Mesenteric fat pad (tissue), 1 donor: ENCODE results near the gene FHOD1. TPM values are rescaled to one million over a fixed set of nuclear protein-coding genes. Genes with fewer than 3 reads are reported as not detected.
A peak's percentile ranks its signal among the peaks of the same experiment; 100 is the strongest.

Experiments
- DNase-seq: peaks from one replicate; pipeline ENCODE4 v3.0.0-alpha.2; 2020; ENCODE audit warnings: low spot score
- long read RNA-seq: library from polyadenylated mRNA; unstranded; transcript quantifications from one replicate; pipeline ENCODE4 v2.0.0, GENCODE V29; 2020
- total RNA-seq: library from RNA; stranded (reverse); fragmentation: NEBNext Ultra II Directional; extraction: Animal tissue kit (Norgen Biotek cat#: 25700); gene quantifications from one replicate; pipeline ENCODE4 v1.2.1, GENCODE V29; 2021
- donor health status: DM: yes; HTN: yes; CAD: no.

The FHOD1 gene
- total RNA-seq: 36.6 TPM
- long read RNA-seq, partial matches to known transcripts: 14 of 23 reads
- long read RNA-seq, other reads (novel, unspliced or antisense): 7 of 23 reads

DNA sequence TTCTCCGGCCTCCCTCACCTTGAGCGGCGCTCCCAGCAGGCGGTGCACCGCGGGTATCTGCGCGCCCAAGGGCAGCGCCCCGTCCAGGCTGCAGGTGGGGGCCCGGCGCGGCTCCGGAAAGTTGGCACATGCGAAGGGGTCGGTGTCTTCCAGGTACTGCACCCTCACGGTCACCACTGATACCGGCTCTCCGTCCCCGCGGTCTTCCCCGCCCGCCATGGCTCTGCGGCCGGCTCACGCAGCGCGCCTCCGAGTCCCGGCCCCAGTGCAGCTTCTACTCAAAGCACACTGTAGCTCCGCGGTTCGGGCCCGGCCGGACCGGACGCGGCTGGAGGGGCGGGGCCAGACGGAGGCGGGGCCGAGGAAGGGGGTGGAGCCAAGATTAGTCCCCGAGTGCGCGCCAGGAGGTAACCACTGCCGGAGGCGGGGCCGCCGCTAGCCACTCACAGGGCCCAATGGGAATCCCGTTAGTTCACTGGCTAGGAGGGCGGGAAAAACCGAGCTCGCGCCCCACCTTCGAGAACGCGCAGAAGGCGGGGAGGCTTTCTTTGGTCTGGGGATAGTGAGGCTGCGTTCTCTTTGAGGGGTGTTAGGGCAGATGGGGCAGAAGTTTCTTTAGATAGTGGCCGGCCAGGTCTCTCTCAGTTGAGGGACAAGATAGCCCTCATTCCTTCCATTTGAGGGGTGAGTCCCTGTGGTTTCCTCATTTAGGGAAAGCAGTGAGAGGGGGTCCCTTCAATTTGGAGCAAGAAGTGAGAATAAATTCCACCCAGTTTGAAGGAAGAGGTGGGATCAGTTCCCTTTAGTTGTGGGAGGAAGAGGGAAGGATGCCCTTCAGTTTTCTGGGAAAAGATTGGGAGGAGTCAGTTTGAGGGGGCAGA, at the start of gene FHOD1:
Gene FHOD1 (minus strand): TSS at position 290 of the 881 bp plus-strand sequence. CDS start 71 bp downstream, at position 219.
- peak; percentile 99 for DNase-seq

DNA sequence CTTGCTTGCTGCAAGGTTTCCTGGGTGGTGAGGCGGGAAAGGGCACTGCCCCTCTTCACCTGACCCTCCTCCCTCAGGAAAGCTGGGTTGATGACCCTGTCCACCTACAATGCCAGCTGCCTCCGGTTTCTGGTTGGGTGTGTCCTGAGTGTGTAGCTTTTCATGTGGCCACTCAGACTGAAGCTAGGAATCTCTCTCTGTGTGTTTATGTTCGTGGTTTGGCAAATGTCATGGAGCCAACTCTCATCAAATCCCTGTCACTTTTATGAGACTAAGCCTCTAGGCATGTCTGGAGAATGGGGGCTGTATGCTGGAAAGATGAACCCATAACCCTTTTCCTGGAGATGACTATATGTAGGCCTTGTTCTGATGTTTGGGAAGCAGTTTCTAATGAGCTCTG, 49.1 kb upstream of the FHOD1 start:
- no peak for DNase-seq

DNA sequence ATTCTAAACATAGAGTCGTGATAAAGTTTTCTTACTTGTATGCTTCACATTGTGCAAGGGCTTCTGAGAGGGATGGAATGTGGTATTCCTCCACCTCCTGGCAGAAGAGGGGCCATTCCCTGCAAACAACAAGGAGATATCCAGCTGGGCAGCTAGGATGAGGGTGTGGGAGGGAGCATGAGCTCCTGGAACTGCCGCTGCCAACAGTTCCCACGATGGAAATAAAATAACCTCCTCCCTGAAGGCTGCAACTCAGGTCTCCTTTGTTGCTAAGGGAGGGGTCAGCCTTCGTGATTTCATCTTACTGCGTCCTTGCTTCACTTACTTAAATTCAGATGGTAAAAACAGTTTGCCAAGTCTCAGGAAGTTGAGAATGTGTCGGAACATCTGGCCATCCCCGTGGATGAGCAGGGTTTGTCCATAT, 47.7 kb upstream of the FHOD1 start:
- DNase-seq: no peak

DNA sequence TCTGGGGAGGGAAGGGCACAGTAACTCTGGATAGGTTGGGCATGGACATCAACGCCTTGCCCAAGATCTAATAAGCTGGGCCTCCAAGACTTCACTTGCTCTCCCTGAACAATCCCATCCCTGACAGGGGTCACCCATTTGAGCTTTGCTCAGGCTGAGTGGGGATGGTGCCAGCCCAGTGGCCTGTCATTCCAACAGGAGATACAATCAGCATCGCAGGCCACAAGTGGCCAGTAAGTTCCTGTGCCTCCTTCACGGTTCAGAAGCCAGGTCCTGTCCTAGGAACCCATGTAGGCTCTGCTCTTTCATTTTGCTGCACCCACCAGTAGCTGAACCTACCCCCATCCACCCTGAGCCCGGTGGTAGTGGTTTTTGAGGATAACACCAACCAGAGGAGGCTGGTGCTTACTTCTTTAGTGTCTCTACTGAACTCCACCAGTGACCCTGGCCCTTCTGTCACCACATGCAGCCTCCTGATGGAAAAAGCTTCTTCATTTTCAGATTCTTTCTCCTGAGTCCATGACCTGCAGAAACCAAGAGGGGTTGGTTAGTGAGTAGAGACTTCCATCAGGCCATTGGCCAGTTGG, 47.0 kb upstream of the FHOD1 start:
- no peak for DNase-seq

DNA sequence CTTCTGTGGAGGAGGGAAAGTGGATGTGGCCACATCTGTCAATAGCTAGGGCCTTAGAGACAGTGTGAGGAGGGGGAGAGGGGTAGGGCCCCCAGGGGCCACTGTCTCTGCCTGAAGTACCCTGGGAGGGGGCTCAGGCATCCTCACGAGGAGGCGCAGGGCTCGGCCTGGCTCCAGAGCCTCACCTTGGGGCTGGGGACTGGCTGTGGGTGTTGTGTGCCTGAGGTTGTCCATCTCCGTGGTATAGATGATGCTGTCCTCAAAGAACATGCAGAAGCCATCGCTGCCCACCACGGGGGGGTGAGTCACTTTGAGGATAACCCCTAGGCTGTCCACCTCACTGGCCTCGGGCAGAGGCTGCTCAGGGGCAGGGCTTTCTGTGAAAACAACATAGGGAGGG, 44.2 kb upstream of the FHOD1 start:
- no peak for DNase-seq

DNA sequence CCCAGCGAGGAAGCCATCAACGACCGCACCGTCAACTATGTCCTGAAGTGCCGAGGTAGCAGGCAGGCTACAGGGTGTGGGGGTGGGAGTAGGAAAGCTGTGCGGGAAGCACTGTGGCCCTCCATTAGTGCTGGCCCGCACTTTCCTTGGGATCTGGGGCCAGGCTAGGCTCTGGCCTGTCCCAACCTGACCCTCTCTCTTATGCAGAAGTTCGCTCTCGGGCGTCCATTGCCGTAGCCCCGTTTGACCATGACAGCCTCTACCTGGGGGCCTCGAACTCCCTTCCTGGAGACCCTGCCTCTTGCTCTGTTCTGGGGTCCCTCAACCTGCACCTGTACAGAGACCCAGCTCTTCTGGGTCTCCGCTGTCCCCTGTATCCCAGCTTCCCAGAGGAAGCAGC, 40.7 kb upstream of the FHOD1 start:
- DNase-seq: no peak

DNA sequence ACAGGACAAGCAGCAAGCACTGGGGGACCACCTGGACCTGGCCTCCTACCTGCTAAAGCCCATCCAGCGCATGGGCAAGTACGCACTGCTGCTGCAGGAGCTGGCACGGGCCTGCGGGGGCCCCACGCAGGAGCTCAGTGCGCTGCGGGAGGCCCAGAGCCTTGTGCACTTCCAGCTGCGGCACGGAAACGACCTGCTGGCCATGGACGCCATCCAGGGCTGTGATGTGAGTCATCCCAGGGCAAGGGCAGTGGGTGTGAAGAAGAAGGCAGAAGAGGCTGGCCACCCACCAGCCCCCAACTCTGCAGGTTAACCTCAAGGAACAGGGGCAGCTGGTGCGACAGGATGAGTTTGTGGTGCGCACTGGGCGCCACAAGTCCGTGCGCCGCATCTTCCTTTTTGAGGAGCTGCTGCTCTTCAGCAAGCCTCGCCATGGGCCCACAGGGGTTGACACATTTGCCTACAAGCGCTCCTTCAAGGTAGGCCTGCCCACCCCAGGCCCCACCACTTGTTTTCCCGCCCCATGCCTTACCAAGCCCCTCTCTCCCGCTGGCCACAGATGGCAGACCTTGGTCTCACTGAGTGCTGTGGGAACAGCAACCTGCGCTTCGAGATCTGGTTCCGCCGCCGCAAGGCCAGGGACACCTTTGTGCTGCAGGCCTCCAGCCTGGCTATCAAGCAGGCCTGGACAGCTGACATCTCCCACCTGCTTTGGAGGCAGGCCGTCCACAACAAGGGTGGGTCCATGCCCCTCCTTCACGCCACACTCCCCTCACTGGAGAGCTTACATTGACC, 39.4 kb upstream of the FHOD1 start:
- DNase-seq: no peak

DNA sequence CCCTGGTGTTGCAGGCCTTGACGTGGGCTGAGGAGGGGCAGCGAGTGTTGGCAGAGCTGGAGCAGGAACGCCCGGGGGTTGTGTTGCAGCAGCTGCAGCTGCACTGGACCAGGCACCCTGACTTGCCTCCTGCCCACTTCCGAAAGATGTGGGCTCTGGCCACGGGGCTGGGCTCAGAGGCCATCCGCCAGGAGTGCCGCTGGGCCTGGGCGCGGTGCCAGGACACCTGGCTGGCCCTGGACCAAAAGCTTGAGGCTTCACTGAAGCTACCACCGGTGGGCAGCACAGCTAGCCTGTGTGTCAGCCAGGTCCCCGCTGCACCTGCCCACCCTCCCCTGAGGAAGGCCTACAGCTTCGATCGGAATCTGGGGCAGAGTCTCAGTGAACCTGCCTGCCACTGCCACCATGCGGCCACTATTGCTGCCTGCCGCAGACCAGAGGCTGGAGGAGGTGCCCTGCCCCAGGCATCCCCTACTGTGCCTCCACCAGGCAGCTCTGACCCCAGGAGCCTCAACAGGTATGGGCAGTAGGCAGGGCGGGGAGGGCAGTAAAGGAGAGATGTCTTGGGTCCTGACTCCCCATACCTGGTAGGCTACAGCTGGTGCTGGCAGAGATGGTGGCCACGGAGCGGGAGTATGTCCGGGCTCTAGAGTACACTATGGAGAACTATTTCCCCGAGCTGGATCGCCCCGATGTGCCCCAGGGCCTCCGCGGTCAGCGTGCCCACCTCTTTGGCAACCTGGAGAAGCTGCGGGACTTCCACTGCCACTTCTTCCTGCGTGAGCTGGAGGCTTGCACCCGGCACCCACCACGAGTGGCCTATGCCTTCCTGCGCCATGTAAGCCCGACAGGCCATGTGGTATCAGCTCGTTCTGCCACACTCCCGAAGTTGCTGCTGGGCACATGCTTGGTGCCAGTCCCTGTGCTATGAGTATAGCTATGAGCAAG, 37.7 kb upstream of the FHOD1 start:
- no peak for DNase-seq

DNA sequence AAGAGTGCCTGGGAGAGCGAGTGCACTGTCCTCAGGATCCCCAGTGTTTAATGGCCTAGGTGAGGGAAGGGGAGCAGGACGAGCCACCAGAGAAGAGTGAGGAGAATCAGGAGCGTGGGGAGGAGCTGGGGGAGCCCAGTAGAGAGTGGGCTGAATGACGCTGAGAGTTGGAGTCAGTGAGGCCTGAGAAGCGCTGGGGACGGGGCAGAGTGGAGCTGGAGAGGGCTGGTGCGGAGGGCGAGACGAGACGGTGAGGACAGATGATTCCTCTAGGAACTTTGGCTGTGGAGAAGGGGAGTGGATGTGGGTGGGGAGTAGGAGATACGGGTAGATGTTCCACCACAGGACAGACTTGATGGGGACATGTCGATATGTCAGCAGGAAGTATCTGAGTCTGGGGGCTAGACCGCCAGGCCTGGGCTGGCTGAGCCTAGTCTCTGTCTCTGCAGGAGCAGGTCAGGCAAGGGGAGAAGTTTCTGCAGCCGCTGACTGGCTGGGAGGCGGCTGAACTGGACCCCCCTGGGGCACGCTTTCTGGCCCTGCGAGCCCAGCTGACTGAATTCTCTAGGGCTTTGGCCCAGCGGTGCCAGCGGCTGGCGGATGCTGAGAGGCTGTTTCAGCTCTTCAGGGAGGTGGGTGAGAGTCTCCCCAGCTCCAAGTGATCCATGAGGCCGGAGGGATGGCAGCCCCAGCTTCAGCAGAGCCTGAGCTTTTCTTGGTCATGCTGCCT, 36.7 kb upstream of the FHOD1 start:
- no peak for DNase-seq

DNA sequence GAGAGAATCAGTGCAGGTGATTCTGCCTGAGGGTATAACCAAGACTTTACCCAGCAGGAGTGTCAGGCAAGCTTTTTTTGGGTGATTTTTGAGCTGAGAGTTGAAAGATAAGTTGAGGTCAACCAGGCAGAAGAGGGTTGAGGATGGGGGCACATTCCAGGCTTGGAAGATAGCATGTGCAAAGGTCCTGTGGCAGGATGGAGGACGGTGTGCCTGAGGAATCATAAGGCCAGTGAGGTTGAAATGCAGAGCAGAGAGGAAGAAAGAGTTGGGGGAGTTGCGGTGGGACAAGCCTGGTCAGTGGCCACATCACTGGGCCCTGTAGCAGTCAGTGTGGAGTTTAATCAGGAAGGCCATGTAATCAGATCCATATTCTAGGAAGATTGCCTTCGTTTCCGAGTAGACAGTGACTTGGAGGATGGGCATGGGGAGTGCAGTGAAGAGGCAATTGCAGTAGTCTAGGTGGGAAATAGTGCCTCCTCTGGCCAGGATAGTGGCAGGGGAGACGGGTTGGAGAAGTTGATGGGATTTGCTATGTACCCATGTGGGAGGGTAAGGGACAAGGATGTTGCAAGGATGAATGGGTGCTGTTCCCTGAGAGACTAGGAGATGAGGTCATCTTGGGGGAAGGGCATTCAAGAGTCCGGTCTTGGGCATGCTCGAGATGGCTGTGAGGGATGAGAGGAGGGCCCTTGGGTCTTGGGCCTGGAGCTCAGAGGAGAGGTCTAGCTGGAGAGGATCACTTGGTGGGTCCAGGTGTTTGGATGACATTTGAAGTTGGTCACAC, 36.0 kb upstream of the FHOD1 start:
- DNase-seq: no peak

DNA sequence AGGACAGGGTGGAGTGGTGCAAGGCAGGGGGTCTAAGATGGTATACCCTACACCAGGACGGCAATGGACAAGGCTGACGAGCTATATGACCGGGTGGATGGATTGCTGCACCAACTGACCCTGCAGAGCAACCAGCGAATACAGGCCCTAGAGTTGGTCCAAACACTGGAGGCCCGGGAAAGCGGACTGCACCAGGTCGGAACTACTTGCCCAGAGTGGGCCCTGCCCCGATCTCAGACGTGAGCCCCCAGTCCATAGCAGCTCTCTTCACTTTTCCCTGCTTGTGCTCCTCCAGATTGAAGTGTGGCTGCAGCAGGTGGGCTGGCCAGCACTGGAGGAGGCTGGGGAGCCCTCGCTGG, 35.1 kb upstream of the FHOD1 start:
- DNase-seq: no peak

DNA sequence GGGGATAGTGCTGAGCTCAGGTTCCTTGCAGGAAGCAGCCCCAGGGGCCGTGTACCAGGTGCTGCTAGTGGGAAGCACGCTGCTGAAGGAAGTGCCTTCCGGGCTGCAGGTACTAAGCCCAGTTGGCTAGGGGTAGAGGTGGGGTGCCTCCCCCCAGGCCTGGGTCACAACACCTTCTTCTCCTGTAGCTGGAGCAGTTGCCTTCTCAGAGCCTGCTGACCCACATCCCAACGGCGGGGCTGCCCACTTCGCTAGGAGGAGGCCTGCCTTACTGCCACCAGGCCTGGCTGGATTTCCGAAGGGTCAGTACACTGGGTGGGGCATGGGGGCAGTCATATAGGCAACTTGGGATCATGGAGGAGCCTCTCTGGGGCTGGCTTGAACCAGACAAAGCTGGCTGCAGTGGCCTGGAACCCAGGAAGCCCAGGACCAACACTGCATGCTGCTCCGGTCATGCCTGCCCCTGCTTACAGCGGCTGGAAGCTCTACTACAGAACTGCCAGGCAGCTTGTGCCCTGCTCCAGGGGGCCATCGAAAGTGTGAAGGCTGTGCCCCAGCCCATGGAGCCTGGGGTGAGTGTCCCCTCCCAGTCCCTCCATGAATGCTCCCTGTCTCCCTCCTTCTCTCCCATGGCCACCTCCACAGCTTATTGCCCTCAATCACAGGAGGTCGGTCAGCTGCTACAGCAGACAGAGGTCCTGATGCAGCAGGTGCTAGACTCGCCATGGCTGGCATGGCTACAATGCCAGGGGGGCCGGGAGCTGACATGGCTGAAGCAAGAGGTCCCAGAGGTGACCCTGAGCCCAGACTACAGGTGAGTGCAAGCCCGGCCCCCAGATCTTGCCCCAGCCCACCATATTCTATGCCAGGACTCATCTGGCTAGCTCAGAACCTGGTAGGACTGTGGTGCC, 34.5 kb upstream of the FHOD1 start:
- DNase-seq: no peak

DNA sequence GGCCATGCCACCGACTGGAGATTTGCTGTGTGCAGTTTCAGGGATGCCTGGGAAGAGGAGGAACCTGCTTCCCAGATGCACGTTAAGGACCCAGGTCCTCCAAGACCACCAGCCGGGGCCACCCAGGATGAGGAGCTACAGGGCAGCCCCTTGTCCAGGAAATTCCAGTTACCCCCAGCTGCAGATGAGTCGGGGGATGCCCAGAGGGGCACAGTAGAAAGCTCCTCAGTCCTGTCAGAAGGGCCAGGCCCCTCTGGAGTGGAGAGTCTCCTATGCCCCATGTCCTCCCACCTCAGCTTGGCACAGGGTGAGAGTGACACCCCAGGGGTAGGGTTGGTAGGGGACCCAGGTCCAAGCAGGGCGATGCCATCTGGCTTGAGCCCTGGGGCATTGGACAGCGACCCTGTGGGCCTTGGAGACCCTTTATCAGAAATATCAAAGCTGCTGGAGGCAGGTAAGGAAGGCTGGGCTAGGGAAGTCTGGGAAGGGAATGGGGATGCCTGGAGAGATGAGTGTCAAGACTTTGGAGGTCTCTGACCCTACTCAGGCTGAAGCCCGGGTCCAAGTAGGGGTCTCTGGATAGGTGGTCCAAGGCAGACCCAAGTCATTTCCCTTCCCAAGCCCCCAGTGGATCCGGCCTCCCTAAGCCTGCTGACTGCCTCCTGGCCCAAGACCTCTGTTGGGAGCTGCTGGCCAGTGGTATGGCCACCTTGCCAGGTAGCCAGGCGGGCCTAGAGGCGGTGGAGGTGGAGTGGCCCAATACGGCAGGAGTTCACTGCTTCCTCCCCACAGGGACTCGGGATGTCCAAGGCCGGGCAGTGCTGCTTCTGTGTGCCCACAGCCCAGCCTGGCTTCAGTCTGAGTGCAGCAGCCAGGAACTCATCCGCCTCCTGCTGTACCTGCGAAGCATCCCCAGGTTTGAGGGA, 33.1 kb upstream of the FHOD1 start:
- DNase-seq: no peak

DNA sequence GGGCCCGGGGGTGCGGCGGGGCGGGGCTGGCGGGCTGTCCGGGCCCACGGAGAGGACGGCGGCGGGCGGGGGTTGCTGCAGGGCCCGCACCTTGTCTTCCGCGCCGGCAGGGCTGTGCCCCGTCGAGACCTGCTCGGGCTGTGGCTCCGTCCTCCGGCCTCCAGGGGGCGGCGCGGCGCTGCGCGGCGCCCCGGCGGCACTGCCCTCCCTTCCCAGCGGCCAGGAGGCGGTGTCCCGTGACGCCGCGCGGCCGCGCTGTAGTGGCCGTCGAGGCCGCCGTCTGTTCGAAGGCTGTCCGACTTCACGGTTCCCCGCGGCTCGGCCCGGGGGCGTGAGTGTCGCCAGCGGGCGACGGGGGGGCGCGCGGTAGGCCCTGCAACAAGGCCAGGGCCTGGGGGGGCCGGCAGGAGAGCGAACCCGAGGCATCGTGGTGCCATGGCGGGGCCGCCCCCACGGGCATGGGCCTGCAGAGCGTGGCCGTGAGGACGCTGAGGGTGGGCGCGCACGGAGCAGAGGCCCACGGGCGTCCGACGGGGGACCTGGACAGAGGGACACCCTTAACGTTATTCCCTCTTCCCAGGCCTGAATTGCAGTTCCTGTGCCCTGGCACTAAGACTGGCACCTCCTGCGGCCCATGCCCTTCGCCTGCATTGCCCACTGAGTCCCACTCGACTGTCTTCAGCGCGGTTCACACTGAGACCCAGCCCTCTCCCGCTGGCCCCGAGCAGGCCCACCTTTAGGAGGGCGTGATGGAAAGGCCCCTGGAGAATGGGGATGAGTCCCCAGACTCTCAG, 32.2 kb upstream of the FHOD1 start, which contains the start of gene PLEKHG4:
Gene PLEKHG4 (plus strand): TSS at position 237 of the 794 bp plus-strand sequence. CDS start 513 bp downstream, at position 750.
- DNase-seq: peak; percentile 93

DNA sequence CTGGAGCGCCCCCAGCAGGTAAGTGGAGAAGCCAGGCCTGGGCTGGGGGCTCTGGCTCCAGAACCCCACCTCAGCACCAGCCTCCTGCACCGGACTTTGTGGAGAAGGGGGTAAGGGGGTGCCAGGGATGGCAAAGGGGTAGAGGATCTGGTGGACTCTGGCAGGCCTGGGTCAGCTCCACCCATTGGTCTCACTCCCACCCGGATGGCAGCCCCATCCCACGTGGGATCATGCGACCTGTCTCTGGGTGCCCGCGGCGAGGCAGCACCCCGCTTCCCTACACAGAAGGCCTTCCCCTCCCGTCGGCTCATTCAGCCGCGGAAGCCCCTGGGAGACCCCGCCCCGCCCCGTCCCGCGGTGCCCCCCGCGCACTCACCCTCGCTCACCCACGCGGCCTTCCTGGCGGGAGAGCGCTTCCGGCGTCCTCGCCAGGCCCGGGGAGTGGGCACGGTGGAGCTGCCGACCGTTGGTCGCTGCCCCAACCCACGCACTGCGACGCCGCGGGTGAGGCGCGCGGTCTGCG, 31.6 kb upstream of the FHOD1 start:
- DNase-seq: no peak
